Inferior parietal cortex (tissue), 1 donor: ENCODE results near the gene CARMIL3.
A peak's percentile ranks its signal among the peaks of the same experiment; 100 is the strongest.

Experiments used
- DNase-seq: peaks from one replicate; pipeline ENCODE4 v3.0.0-alpha.2; 2016; ENCODE audit errors: extremely low spot score

The CARMIL3 gene

GRCh38 chr14:24063263-24063836 is 11.5 kb downstream of the CARMIL3 start:
- DNase-seq = no peak

DNA sequence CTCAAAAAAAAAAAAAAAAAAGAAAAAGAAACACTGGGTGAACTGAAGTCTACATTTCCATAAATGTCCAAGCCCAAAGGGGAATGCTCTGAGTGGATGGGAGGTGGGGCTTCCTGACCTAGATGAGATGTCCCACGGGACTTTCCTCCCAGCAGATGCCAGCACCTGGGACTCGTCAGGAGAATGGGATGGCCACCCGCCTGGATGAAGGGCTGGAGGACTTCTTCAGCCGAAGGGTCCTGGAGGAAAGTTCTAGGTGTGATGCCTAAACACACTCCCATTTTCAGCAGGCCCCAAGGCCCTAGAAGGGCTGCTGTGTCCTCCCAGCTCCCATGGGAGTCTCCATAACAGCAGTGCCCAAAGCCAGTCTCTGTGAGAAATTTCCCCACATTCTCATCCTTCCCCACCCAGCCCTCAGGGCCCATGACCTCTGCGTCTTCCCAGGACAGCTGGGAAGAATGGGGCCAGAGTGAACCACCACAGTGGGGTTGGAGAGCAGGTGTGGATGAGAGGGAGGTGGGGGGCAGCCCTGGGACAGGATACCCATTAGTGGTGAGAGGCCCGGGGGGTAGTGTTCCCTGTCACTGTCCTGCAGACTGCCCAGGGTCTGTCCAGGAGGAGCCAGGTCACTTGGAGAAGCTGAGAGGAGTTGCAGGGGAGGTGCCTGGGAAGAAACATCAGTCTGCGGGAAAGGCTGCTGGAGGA is 12.4 kb downstream of the CARMIL3 start:
- no peak for DNase-seq

DNA sequence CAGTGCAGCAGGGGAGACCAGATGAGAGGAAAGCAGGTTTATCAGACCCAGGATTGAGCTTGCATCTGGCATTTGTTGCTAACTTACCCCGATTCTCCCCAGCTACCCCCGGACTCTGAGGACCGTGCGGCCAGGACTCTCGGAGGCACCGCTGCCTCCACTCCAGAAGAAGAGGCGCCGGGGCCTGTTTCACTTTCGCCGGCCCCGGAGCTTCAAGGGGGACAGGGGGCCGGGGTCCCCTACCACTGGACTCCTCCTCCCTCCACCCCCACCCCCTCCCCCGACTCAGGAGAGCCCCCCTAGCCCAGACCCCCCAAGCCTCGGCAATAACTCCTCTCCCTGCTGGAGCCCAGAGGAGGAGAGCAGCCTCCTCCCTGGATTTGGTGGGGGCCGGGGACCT is 13.0 kb downstream of the CARMIL3 start:
- DNase-seq = no peak

- no peak for DNase-seq
Measured at GRCh38 chr14:24065408-24065807, 13.6 kb downstream of the CARMIL3 start.

- no peak for DNase-seq
Measured at GRCh38 chr14:24066496-24067132, 14.8 kb downstream of the CARMIL3 start.

- DNase-seq = no peak
Measured at GRCh38 chr14:24067133-24068082, 15.6 kb downstream of the CARMIL3 start.

DNA sequence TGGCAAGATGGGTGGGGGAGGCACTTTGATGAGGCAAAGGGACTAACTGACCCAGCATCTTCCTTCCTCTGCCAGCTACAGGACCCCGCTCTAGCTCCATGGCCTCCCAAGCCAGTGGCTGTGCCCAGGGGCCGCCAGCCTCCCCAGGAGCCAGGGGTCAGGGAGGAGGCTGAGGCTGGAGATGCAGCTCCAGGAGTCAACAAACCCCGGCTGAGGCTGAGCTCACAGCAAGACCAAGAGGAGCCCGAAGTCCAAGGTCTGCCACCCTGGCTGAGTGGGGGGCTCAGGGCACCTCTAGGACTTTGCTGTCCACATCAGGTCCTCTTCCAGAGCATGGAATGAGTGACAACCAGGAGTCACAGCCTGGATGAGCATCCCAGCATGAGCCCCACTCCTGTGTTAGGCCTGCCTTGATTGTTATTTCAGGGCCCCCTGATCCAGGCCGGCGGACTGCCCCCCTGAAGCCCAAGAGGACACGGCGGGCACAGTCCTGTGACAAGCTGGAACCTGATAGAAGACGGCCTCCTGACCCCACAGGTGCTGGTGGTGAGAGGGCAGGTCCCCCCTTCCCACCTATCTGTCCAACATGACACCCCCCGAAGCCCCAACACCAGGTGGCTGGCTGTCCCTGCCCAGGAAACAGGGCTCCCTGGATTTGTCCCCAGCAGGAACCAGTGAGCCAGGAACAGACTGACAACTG is 17.1 kb downstream of the CARMIL3 start:
- DNase-seq = no peak

GRCh38 chr14:24069411-24069735 is 17.6 kb downstream of the CARMIL3 start:
- no peak for DNase-seq

GRCh38 chr14:24070285-24071143 is 18.7 kb downstream of the CARMIL3 start:
- peak; percentile 42 for DNase-seq

- DNase-seq = no peak
Measured at GRCh38 chr14:24071144-24071697, 19.4 kb downstream of the CARMIL3 start, which contains the start of gene CPNE6. CPNE6 (plus strand) TSS chr14:24071562; CDS start chr14:24072937, 1,375 bp downstream.

DNA sequence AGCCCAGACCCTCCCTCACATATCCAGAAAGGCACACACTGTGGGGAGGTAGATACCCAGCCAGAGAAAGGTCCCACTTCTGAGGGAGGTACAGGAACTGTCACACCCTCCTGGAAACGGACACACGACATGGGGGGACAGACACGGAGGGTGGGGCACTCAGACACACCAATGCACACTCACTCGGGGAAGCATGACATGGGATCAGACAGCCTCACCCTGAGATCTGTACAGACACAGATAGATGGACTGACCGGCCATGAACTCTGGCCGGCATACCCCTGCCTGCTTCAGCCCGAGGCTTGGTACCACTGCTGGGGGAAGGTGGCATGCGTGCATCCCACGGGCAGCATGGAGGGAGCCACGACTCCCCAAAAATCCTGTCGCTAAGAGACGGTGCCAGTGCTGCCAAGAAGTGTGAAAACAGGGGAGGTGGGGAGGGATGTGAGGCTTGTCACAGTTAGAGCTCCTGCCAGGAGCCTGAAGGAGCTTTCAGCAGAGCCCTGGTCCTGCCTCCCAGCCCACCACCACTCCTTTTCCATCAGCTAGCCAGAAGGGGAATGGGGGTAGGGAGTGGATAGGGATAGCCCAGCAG is 20.1 kb downstream of the CARMIL3 start:
- DNase-seq = peak; percentile 29

- DNase-seq = no peak
Measured at GRCh38 chr14:24072436-24072835, 20.6 kb downstream of the CARMIL3 start.

- no peak for DNase-seq
Measured at GRCh38 chr14:24072881-24073877, 21.4 kb downstream of the CARMIL3 start.

GRCh38 chr14:24074625-24075484 is 23.0 kb downstream of the CARMIL3 start:
- no peak for DNase-seq

DNA sequence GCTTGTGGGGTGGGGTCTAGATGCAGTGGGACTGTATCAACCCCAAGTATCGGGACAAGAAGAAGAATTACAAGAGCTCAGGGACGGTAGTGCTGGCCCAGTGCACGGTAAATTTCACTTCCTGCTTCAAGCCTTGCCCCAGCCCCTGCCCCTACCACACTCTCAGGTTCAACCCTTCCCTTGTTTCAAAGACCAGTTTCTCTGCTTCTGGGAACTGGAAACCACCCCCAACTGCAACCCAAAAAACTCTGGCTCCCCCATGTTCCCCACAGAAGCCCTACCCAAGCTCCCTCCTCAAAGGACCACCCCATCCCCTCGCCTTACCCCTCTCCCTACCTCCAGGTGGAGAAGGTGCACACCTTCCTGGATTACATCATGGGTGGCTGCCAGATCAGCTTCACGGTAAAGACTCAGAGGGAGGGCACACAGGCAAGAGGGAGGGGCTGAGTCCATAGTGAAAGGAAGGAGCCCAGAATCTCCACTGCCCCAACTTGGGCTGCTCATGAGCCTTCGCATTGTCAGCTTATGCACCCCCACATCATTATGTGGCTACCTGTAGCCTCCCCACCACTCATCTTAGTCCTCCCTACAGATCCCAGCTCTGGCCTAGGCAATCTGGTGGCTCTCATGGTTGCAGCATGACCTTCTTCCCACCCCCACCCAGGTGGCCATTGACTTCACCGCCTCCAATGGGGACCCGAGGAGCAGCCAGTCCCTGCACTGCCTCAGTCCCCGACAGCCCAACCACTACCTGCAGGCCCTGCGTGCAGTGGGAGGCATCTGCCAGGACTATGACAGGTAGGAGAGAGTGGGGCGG is 23.9 kb downstream of the CARMIL3 start:
- DNase-seq = no peak

DNA sequence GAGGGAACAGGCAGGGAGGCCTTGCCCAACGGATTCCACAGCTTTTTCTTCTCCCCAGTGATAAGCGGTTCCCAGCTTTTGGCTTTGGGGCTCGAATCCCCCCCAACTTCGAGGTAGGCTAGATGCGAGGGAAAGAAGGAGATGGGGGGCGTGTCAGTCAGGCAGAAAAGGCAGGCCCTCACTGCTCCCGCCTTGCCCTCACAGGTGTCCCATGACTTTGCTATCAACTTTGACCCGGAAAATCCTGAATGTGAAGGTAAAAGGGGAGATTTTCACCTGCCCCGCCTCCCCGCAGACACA is 24.4 kb downstream of the CARMIL3 start:
- DNase-seq = no peak

DNA sequence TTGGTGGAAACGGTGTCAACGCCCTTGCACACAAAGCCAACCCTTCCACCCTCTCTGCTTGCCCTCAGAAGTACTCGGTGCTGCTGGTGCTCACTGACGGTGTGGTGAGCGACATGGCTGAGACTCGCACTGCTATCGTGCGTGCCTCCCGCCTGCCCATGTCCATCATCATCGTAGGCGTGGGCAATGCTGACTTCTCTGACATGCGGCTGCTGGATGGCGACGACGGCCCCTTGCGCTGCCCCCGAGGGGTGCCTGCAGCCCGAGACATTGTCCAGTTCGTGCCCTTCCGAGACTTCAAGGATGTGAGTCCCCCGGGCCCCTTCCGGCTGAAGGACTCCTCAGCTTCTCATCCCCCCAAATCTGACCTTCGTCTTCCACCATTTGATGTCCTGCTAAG is 25.3 kb downstream of the CARMIL3 start:
- no peak for DNase-seq
